ENCODE data around the gene MCF2L2.
"Not testable (repeated sequence)": the region's sequence is repeated elsewhere in the genome, so short reads cannot be mapped to it uniquely, and the experiment has no call there.

The MCF2L2 gene, protein sequence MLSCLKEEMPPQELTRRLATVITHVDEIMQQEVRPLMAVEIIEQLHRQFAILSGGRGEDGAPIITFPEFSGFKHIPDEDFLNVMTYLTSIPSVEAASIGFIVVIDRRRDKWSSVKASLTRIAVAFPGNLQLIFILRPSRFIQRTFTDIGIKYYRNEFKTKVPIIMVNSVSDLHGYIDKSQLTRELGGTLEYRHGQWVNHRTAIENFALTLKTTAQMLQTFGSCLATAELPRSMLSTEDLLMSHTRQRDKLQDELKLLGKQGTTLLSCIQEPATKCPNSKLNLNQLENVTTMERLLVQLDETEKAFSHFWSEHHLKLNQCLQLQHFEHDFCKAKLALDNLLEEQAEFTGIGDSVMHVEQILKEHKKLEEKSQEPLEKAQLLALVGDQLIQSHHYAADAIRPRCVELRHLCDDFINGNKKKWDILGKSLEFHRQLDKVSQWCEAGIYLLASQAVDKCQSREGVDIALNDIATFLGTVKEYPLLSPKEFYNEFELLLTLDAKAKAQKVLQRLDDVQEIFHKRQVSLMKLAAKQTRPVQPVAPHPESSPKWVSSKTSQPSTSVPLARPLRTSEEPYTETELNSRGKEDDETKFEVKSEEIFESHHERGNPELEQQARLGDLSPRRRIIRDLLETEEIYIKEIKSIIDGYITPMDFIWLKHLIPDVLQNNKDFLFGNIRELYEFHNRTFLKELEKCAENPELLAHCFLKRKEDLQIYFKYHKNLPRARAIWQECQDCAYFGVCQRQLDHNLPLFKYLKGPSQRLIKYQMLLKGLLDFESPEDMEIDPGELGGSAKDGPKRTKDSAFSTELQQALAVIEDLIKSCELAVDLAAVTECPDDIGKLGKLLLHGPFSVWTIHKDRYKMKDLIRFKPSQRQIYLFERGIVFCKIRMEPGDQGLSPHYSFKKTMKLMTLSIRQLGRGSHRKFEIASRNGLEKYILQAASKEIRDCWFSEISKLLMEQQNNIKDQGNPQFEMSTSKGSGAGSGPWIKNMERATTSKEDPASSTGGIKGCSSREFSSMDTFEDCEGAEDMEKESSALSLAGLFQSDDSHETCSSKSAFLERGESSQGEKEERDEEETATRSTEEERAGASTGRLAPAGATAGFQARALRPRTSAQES

GRCh38 chr3:183428447-183429211 lies at the start of gene MCF2L2:
MCF2L2 (minus strand) TSS chr3:183428619; CDS start chr3:183427977, 642 bp downstream.
- peak; percentile 52 to 69 for DNase-seq (ENCODE audit: low read depth in 2 of 2)

DNA sequence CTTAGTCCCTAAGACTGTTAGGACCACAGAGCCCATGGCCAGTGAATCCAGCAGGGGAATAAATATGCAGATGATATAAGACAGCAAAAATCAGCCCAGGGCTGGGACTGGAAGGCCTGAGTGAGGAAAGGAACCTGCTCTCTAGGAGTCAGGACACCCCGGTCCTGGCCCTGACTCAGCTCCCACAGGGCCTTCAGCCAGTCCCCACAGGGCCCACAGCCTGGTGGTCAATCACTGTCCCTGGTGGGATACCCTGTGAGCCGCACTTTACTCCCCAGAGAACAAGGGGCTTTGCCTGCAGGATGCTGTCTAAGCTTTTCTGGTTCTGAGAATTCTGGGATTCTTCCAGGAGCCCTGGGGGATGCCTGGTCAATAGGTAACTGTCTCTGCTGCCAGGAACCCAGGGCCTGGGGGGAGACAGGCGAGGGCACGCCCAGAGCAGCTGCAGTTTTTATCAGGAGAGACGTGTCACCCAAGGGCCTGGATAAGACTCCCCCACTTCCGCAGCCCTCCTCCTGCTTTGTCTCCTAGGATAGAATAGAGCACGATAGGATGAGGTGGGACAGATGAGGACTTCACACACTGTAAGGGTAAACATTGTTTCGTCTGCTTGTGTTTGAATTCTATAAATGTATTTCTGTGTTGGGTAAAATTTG lies 49.5 kb upstream of the MCF2L2 start:
- DNase-seq (ENCODE audit: low read depth in 2 of 2): no peak

DNA sequence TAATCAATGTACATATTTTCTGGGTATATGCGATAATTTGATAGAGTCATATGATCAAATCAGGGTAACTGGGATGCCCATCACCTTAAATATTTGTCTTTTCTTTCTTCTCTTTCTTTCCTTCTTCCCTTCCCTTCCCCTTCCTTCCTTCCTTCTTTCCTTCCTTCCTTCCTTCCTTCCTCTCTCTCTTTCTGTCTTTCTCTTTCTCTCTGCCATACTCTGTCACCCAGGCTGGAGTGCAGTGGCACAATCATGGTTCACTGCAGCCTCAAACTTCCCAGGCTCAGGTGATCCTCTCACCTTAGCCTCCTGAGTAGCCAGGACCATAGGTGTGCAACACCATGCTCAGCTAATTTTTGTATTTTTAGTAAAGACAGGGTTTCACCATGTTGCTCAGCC lies 47.3 kb upstream of the MCF2L2 start:
- not testable (repeated sequence) for DNase-seq (ENCODE audit: low read depth in 2 of 2)

DNA sequence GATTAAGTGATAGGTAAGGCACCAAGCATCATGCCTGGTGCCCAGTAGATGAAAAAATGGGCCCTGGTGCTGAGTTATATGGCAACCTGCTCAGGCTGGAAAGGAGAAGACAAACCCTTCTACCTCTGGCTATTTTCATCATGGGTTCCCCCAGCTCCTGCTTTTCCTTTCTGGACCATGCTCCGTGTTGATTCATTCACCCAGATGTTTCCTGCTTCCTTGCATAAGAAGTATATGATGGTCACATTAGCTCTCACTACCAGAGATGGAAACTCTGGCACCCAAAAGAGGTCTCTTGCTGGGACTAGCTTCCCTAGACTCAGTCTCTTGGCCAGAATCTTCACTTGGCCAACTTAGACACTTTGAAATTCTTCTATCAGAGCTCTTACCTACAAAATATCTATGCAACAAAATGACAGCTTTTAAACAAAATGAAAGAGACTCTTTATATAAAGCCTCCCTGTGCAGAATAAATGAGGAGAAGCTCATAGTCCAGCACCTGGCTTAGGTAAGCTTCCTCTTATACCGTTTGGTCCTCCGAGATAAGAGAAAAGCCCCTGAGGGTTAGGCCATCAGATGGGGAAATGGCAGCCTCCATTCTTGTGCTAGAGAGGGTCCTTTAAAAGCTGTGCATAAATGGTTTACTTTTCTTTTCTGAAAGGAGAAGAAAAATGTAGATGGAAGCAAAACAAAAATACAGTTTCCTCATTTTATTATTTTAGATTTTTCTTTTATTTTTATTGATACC lies 46.8 kb upstream of the MCF2L2 start:
- no peak for DNase-seq (ENCODE audit: low read depth in 2 of 2)

DNA sequence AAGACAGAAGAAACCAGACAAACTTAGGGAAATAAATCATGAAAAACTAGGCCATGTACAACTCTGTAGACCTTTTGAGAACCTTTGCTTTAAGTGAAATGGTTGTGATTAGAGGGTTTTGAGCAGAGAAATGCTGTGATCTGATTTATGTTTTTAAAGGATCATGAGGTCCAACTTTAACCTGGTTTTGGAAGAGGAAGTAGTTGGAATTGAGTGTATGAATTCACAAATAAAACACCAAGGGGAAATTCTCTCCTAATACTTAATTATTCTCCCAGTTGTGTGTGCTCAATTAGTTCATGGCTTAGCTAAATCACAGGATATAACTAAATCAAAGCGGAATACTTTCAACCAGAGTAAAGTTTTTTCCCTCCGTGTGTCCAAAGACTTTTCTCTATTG lies 45.5 kb upstream of the MCF2L2 start:
- no peak for DNase-seq (ENCODE audit: low read depth in 2 of 2)

DNA sequence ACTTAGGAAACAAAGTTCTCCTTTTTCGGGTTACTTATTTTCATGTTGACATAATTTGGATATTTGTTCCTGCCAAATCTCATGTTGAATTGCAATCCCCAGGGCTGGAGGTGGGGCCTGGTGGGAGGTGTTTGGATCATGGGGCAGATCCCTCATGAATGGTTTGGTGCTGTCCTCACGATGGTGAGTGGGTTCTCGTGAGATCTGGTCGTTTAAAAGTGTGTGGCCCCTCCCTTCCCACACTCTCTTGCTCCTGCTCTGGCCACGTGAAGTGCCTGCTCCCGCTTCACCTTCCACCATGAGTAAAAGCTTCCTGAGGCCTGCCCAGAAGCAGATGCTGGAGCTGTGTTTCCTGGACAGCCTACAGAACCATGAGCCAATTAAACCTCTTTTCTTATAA lies 43.7 kb upstream of the MCF2L2 start:
- no peak for DNase-seq (ENCODE audit: low read depth in 2 of 2)

DNA sequence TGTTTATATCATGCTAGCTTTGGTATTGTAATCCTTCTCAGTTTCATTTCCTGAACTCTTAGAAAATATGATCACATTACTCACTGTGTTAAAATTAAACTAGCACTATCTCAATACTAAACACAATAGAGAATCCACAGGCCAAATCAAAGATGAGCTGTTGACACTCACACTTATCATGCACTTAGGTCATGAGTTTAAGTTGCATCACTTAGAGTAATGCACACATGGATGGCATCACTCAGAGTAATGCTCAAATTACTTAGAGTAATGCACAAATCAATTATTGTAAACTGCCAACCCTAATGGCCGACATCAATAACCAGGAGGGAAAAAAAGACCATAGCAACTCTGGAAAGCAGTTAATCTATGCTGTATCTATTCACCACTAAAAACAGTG lies 40.0 kb upstream of the MCF2L2 start:
- DNase-seq (ENCODE audit: low read depth in 2 of 2): no peak

DNA sequence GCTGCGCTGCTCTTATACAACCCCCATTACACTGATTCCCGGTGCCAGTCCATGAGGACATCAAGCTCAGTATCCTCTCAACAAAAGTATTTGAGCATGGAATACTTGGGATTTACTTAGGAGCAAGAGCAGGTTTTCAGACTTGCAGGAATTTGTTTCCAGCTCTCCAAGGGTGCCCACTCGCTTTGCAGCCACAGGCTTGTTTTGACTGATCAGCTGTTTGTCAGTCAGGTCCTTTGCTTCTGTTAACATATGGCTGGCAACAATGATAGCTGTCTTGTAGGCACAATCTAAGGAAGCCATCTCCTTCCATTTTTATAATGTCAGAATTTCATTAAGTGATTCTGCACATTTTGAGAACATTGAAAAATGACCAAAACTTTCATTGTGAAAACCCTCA lies 38.2 kb upstream of the MCF2L2 start:
- DNase-seq (ENCODE audit: low read depth in 2 of 2): no peak

- not testable (repeated sequence) for DNase-seq (ENCODE audit: low read depth in 2 of 2)
These were observed 37.3 kb upstream of the MCF2L2 start for GRCh38 chr3:183465710-183466109.

GRCh38 chr3:183464480-183464879 lies 36.1 kb upstream of the MCF2L2 start:
- DNase-seq (ENCODE audit: low read depth in 2 of 2): no peak

- DNase-seq (ENCODE audit: low read depth in 2 of 2): no peak
These were observed 31.9 kb upstream of the MCF2L2 start for GRCh38 chr3:183460081-183461055.

- DNase-seq (ENCODE audit: low read depth in 2 of 2): no peak
These were observed 26.7 kb upstream of the MCF2L2 start for GRCh38 chr3:183455089-183455488.

DNA sequence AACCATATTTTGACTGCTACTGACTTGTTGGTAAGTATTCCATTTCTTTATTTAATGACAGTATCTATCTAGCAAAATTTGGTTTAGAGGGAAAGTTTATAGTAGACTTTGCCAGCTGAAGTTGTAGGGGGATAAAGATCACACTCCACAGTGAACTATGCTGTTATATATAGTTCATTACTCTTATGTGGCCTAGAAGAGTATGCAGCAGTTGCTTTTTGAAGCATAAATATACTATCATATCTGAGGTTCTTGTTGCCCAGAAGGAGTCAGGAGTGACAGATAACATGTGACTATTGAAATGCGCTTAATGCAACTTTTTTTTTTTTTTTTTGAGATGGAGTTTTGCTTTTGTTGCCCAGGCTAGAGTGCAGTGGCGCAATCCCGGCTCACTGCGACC lies 25.6 kb upstream of the MCF2L2 start:
- DNase-seq (ENCODE audit: low read depth in 2 of 2): no peak

DNA sequence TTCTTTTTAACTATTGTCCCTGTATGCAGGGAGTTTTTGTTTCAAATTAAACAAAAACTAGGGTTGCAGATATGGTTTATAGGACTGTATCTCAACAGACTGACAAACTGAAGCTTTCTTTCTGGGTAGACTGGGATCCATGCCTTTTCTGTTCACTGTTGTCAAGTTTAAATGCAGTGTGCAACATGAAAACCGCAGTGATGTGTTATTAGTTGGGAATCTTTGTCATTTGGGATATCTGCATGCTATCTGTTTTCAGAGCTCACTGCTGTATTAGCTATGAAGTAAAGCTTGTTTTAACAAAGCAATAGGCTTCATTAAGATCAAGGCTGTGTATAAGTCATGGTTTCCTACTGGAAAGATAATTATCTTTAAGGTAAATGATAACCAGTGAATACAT lies 21.4 kb upstream of the MCF2L2 start:
- no peak for DNase-seq (ENCODE audit: low read depth in 2 of 2)

DNA sequence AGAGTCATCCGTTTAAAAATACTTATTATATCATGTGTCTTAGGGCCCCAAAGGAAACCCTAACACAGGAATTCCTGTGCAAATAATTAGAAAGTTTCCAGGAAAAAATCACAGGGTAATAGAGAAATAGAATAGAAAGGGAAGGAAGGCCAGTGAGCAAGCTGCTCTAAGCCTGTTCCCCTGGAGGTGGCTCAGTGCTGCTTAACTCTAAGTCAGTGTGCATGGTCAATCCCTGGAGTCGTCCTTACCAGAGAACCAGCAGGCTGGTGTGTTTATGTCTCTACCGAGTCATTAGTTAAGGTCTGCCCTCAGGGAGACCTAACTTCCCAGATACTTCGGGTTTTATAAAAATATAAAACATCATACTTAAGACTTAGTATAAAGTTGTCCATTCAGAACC lies 21.0 kb upstream of the MCF2L2 start:
- no peak for DNase-seq (ENCODE audit: low read depth in 2 of 2)

- no peak for DNase-seq (ENCODE audit: low read depth in 2 of 2)
These were observed 20.1 kb upstream of the MCF2L2 start for GRCh38 chr3:183448369-183449128.

- DNase-seq (ENCODE audit: low read depth in 2 of 2): peak; percentile 36 to 62
These were observed 19.0 kb upstream of the MCF2L2 start for GRCh38 chr3:183447206-183448001.

- no peak for DNase-seq (ENCODE audit: low read depth in 2 of 2)
These were observed 18.4 kb upstream of the MCF2L2 start for GRCh38 chr3:183446838-183447205.
